ENCODE results near the gene ABCC5. TPM values are rescaled to one million over a fixed set of nuclear protein-coding genes. Genes with fewer than 3 reads are reported as not detected.

The ABCC5 gene
- total and polyA plus RNA-seq, 2 donors from 2014 or later, result 31.9 to 39.3 TPM

DNA sequence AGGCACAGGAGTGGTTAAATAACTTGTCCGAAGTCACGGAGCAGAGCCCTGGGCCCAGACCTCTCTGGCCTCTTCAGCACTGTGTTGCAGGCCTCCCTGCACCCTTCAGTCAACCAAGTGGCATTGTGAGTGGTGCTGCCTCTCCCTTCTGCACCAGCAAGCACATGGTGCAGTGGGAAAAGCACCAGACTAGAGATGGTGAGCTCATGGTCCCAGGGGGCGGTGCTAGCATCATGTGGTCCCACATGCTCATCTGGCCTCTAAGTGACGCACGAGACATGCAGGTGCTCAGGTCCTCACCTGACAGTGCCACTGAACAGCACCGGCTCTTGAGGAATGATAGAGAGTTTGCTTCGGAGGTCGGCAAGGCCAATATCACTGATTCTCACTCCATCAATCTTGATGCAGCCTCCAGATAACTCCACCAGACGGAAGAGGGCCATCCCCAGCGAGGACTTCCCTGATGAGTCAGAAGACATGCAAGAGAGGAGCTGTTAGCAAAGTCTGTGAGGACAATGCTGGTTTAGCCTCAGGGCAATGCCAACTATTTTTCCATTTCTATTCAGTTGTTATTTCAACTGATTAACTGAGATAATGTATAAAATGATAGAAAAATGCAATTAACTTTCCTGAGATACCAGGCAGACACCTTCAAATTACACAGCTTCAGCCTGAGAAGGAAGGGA is 79.9 kb downstream of the ABCC5 start:
- no peaks in the 10 kb centered on the region for H3K27me3 ChIP-seq (ENCODE audit: control insufficient read depth, insufficient read depth, low read length)
- no peak overlapping the region for H3K9ac ChIP-seq (ENCODE audit: low read length in 3 of 3)
- H3K36me3 ChIP-seq (ENCODE audit: control insufficient read depth in 2 of 3, insufficient read depth in 3 of 3, low read length in 3 of 3), result peaks cover 3 to 14% (median 13%) of the 10 kb centered on the region in 3 donors
- DNase-seq, result no peak
- no peaks in the 10 kb centered on the region for H3K9me3 ChIP-seq (ENCODE audit: control insufficient read depth in 2 of 3, insufficient read depth in 1 of 3, low read length in 3 of 3)
- no peak for TF ChIP-seq CTCF (IDR thresholded peaks at IDR 0.05; ENCODE audit: borderline replicate concordance, extremely low read depth, insufficient read depth)
- FAIRE-seq, result no peak
- no peaks in the 10 kb centered on the region for H3K4me1 ChIP-seq (ENCODE audit: control insufficient read depth in 2 of 3, insufficient read depth in 2 of 3, low read depth in 1 of 3, low read length in 3 of 3)
- intact Hi-C loops (cut with DNase I), result no loop called here
- no peak overlapping the region for H3K4me3 ChIP-seq (ENCODE audit: low read length in 3 of 3)
- no peak overlapping the region for H3K27ac ChIP-seq (ENCODE audit: low read depth in 2 of 2, low read length in 2 of 2)

- Histone ChIP-seq H3K36me3 (ENCODE audit: control insufficient read depth in 2 of 3, insufficient read depth in 3 of 3, low read length in 3 of 3) (peaks cover 3 to 8% (median 7%) of the 10 kb centered on the region in 3 donors), H3K9ac (ENCODE audit: low read length in 3 of 3) (no peak overlapping the region), H3K9me3 (ENCODE audit: control insufficient read depth in 2 of 3, insufficient read depth in 1 of 3, low read length in 3 of 3) (no peaks in the 10 kb centered on the region), H3K4me3 (ENCODE audit: low read length in 3 of 3) (no peak overlapping the region), H3K4me1 (ENCODE audit: control insufficient read depth in 2 of 3, insufficient read depth in 2 of 3, low read depth in 1 of 3, low read length in 3 of 3) (no peaks in the 10 kb centered on the region), H3K27ac (ENCODE audit: low read depth in 2 of 2, low read length in 2 of 2) (no peak overlapping the region), H3K27me3 (ENCODE audit: control insufficient read depth, insufficient read depth, low read length) (no peaks in the 10 kb centered on the region)
- TF ChIP-seq CTCF (IDR thresholded peaks at IDR 0.05; ENCODE audit: borderline replicate concordance, extremely low read depth, insufficient read depth), result no peak
- intact Hi-C loops (cut with DNase I), result no loop called here
- DNase-seq (no peak), FAIRE-seq (no peak)
Observed at GRCh38 chr3:183933160-183933559, 84.5 kb downstream of the ABCC5 start.

- DNase-seq (no peak), FAIRE-seq (no peak)
- intact Hi-C loops (cut with DNase I), result no loop called here
- no peaks in the 10 kb centered on the region for H3K9me3 ChIP-seq (ENCODE audit: control insufficient read depth in 2 of 3, insufficient read depth in 1 of 3, low read length in 3 of 3)
- no peak overlapping the region for H3K4me3 ChIP-seq (ENCODE audit: low read length in 3 of 3)
- H3K27me3 ChIP-seq (ENCODE audit: control insufficient read depth, insufficient read depth, low read length), result no peaks in the 10 kb centered on the region
- no peaks in the 10 kb centered on the region for H3K4me1 ChIP-seq (ENCODE audit: control insufficient read depth in 2 of 3, insufficient read depth in 2 of 3, low read depth in 1 of 3, low read length in 3 of 3)
- no peak overlapping the region for H3K9ac ChIP-seq (ENCODE audit: low read length in 3 of 3)
- peaks cover 0 to 7% (median 4%) of the 10 kb centered on the region in 3 donors for H3K36me3 ChIP-seq (ENCODE audit: control insufficient read depth in 2 of 3, insufficient read depth in 3 of 3, low read length in 3 of 3)
- no peak for TF ChIP-seq CTCF (IDR thresholded peaks at IDR 0.05; ENCODE audit: borderline replicate concordance, extremely low read depth, insufficient read depth)
- no peak overlapping the region for H3K27ac ChIP-seq (ENCODE audit: low read depth in 2 of 2, low read length in 2 of 2)
Observed at GRCh38 chr3:183931881-183932280, 85.8 kb downstream of the ABCC5 start.

All from kidney (tissue), 14 donors.